NCI-H69 (cell line): ENCODE measurements around the gene IKZF4.
"Not testable (repeated sequence)": the region's sequence is repeated elsewhere in the genome, so short reads cannot be mapped to it uniquely, and the experiment has no call there.

Experiments used
- DNase-seq: peaks from one replicate; lab custom pipeline; 2025; lab: John Stamatoyannopoulos, UW

Gene IKZF4

GRCh38 chr12:56020423-56021184 is at the start of gene IKZF4:
IKZF4 (plus strand) TSS chr12:56021043; CDS start chr12:56021494, 451 bp downstream.
- no peak for DNase-seq

- DNase-seq: no peak
These were observed 48.8 kb upstream of the IKZF4 start for GRCh38 chr12:55972042-55972441.

- DNase-seq: no peak
These were observed 48.4 kb upstream of the IKZF4 start for GRCh38 chr12:55972456-55972855.

- DNase-seq: peak; percentile 57
These were observed 47.8 kb upstream of the IKZF4 start for GRCh38 chr12:55972911-55973598.

- peak; percentile 100 for DNase-seq
These were observed 47.1 kb upstream of the IKZF4 start, which contains the start of gene RAB5B for GRCh38 chr12:55973599-55974307. RAB5B (plus strand) TSS chr12:55974078; CDS start chr12:55986961, 12,883 bp downstream.

GRCh38 chr12:55974308-55974730 is 46.5 kb upstream of the IKZF4 start:
- DNase-seq: peak; percentile 67

GRCh38 chr12:55978393-55978792 is 42.5 kb upstream of the IKZF4 start:
- no peak for DNase-seq

GRCh38 chr12:55979069-55979468 is 41.8 kb upstream of the IKZF4 start:
- no peak for DNase-seq

- not testable (repeated sequence) for DNase-seq
These were observed 39.0 kb upstream of the IKZF4 start for GRCh38 chr12:55981882-55982281.

- no peak for DNase-seq
These were observed 38.4 kb upstream of the IKZF4 start for GRCh38 chr12:55982319-55982936.

- DNase-seq: no peak
These were observed 37.5 kb upstream of the IKZF4 start for GRCh38 chr12:55983232-55983842.

GRCh38 chr12:55984861-55985260 is 36.0 kb upstream of the IKZF4 start:
- no peak for DNase-seq

GRCh38 chr12:55985341-55985740 is 35.5 kb upstream of the IKZF4 start:
- DNase-seq: no peak

GRCh38 chr12:55985976-55986375 is 34.9 kb upstream of the IKZF4 start:
- not testable (repeated sequence) for DNase-seq

GRCh38 chr12:55991110-55991509 is 29.7 kb upstream of the IKZF4 start:
- no peak for DNase-seq

GRCh38 chr12:55993230-55993853 is 27.5 kb upstream of the IKZF4 start:
- DNase-seq: no peak

- no peak for DNase-seq
These were observed 25.5 kb upstream of the IKZF4 start for GRCh38 chr12:55995366-55995765.

GRCh38 chr12:55996201-55996714 is 24.6 kb upstream of the IKZF4 start:
- peak; percentile 77 for DNase-seq

GRCh38 chr12:55996715-55997534 is 23.9 kb upstream of the IKZF4 start, which contains the start of gene SUOX:
SUOX (plus strand) TSS chr12:55997276; CDS start chr12:56002222, 4,946 bp downstream.
- DNase-seq: peak; percentile 98

GRCh38 chr12:55997535-55997859 is 23.3 kb upstream of the IKZF4 start:
- DNase-seq: peak; percentile 58
